Bronchial epithelial cell (primary cell): ENCODE results near the gene CYGB. TPM values are rescaled to one million over a fixed set of nuclear protein-coding genes. Genes with fewer than 3 reads are reported as not detected.
"Not testable (repeated sequence)": the region's sequence is repeated elsewhere in the genome, so short reads cannot be mapped to it uniquely, and the experiment has no call there.

Experiments used
- DNase-seq: peaks from one replicate; pipeline ENCODE4 v3.0.0-alpha.2; 2010; ENCODE audit warnings: low read depth
- FAIRE-seq: peaks from 2 replicates; lab custom pipeline; 2011; peaks lifted over from hg19 to GRCh38; lab: Jason Lieb, UNC
- H3K27me3 ChIP-seq: 2 replicates; pipeline ENCODE4 v1.5.1; 2011; ENCODE audit warnings: low read length; ENCODE audit not compliant: control insufficient read depth, insufficient read depth
- H3K36me3 ChIP-seq: 2 replicates; pipeline ENCODE4 v1.5.1; 2011; ENCODE audit warnings: low read length; ENCODE audit not compliant: control insufficient read depth, insufficient read depth
- H3K4me3 ChIP-seq: 2 replicates; pipeline ENCODE4 v1.5.1; 2011; ENCODE audit warnings: mild to moderate bottlenecking, low read depth, low read length, control low read depth
- total RNA-seq: library from RNA; depleted of rRNA; stranded (reverse); fragments of >200 nt; gene quantifications from 2 replicates; pipeline ENCODE4 v1.2.1, GENCODE V29; 2014
- TF ChIP-seq, protein P1 (sequence below): IDR thresholded peaks from 2 replicates; pipeline ENCODE4 v1.5.1; 2011; ENCODE audit warnings: mild to moderate bottlenecking, moderate library complexity, low read length, control low read depth, inconsistent platforms; ENCODE audit not compliant: insufficient read depth, severe bottlenecking

Gene CYGB
- total RNA-seq, 1 donor from 2014 or later, result 2.1 TPM

DNA sequence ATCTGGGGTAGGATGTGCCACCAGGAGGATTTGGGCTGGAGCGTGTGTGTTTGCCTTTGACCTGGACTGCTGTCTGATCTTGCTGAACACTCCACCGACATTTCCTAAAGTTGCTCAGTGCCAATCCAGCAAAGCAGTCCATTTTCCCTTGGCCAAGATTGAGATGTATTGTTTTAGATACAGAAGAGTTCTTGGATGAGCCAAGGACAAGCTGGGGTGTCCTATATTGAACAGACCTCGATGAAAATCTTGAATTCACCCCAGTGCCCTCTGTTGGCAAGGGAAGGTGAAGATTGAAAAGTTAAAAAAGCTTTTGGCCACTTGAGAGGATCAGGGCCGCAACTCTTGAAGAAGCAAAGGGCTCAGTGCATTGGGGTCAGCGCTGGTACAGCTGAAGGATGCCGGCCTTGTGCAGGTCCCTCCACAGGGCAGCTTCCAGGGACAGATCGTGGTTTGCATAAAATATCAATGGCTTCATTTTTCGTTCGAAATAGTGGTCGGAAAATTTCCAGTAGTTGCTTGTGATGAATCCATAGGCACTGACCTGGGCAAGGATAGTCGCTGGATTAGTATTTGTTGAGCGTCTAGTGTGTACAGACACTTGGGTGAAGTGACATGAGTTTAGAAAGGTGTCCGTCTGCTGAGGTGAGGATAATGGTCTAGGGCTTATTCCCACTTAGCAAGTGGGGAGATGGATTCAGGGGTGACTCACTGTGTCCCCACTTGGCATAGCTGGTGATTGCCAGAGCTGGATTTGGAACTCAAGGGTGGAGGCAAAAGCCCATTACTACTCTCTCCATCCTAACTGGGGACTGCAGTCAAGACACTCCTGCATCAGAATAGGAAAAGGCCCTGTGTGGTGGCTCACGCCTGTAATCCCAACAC is 28.5 kb upstream of the CYGB start:
- Histone ChIP-seq H3K27me3 (no peaks in the 10 kb centered on the region), H3K4me3 (no peak overlapping the region), H3K36me3 (peaks cover 15% of the 10 kb centered on the region)
- DNase-seq, result no peak
- no peak for FAIRE-seq
- TF ChIP-seq, protein P1, sequence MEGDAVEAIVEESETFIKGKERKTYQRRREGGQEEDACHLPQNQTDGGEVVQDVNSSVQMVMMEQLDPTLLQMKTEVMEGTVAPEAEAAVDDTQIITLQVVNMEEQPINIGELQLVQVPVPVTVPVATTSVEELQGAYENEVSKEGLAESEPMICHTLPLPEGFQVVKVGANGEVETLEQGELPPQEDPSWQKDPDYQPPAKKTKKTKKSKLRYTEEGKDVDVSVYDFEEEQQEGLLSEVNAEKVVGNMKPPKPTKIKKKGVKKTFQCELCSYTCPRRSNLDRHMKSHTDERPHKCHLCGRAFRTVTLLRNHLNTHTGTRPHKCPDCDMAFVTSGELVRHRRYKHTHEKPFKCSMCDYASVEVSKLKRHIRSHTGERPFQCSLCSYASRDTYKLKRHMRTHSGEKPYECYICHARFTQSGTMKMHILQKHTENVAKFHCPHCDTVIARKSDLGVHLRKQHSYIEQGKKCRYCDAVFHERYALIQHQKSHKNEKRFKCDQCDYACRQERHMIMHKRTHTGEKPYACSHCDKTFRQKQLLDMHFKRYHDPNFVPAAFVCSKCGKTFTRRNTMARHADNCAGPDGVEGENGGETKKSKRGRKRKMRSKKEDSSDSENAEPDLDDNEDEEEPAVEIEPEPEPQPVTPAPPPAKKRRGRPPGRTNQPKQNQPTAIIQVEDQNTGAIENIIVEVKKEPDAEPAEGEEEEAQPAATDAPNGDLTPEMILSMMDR, result no peak

DNA sequence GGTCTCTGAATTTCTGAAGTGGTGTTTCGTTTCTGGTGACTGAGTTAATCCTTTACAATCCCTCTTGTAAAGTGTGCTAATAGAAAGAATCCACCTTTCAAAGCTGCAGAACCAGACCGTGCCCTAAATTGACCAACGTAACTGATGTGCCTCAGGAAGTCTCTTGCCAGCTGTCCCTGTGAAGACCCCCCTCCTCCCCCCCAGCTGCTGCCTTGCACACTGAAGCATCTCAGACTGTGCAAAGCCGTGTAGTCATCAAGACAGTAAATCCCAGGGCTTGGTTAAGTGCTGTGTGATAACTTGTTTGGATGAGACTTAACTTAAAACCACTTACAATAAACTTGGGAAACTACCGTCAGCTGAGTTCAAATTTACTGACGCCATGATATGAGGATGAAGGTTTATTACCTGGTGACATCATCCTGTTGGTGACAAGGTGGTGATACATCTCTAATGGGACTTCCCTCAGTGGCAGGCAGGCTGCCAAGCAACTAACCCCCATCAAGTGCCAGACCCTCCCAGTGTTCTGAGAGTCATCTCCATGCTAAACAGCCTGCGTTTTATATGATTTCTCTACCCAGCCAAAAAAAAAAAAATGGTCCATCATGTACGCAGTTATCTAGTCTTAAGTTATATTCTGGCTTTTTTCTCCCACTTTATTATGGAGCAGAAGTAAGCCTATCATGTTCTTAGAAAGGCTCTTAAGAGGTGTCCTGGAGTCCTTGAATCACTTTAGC is 27.6 kb upstream of the CYGB start:
- peak; percentile 75 for DNase-seq
- H3K4me3 ChIP-seq, FAIRE-seq, H3K27me3 ChIP-seq: not testable (repeated sequence)
- peaks cover 12% of the 10 kb centered on the region for H3K36me3 ChIP-seq

DNA sequence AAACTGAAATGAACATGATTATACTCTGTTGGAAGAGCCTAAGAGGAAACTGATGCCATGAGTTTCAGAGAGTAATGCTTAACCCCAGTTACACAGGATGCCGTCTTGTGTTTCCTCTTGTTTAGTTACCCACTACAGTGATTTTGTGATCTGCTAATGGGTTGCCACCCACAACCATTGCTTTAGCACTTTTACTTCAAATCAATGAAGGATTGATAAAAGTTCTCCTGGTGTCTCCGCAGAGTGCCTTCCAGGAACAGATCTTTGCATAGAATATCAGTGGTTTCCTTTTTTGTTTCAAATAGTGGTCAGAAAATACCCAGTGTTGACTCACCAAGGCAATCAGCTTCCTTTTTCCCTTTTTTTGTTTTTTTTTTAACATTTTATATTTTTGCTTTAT is 25.9 kb upstream of the CYGB start:
- not testable (repeated sequence) for H3K27me3 ChIP-seq, H3K4me3 ChIP-seq, DNase-seq, FAIRE-seq
- peaks cover 12% of the 10 kb centered on the region for H3K36me3 ChIP-seq

DNA sequence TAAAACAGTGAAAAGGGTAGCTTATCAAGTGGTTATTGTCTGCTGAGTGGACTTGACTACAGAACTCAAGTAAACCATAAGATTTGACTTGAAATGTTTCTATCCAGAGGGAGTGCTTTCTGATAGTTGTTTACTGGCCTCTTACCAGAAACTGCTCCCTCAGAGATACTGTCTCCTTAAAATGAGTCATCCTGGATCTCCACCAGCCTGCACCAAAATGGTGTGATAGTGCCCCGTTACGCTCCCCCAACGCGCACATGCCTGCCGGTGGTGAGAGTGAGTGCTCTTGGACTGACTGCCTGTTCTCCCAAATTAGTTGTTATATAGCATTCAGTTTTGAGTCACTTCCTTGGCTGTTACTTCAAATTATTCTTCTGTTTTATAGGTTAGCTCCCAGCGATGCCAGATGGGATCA is 25.2 kb upstream of the CYGB start:
- TF ChIP-seq, protein P1, result no peak
- Histone ChIP-seq H3K27me3 (no peaks in the 10 kb centered on the region), H3K36me3 (peaks cover 11% of the 10 kb centered on the region), H3K4me3 (no peak overlapping the region)
- DNase-seq (peak; percentile 57), FAIRE-seq (no peak)

DNA sequence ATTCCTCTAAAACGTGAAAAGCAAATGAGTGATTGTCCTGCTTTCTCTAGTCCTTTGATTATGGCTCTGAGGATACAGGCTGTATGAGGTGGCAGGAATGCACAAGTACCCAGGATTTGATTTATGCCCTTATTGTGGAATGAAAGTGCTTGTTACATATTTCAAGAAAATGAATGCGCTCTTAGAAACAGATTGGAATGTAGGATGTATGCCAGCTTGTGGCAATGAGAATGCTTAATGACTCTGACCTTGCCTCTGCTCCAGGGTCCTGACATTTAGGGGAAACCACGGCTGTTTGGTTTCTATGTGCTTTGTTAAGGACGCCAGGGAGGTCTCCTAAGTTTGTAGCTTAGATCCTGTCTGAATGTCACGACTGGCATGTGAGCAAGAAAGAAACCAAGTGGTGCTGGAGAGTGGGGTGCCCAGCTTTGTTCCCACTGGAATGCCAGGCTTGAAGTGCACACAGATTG is 24.3 kb upstream of the CYGB start:
- TF ChIP-seq, protein P1, result no peak
- no peaks in the 10 kb centered on the region for H3K27me3 ChIP-seq
- FAIRE-seq (no peak), DNase-seq (no peak)
- H3K4me3 ChIP-seq, result no peak overlapping the region
- H3K36me3 ChIP-seq, result peaks cover 10% of the 10 kb centered on the region

DNA sequence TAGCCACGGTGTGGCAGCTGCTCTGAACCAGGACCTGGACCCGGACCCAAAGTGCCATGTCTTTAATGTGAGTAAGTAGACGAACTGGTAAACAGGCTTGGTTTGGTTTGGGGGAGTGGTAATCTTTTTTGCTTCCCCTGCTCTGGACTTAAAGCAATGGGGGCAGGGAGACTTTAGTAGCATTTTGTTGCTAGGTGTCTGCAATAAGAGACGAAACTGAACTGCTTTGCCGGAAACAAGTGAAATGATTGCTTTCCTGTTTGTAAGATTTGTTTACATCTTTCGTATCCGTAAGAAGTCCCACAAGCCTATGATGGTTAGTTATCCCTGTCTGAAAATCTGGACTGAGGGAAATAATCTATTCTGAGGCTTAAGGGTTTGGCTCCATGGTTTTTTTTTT is 23.8 kb upstream of the CYGB start:
- H3K4me3 ChIP-seq, result no peak overlapping the region

More for the DNA sequence above, 23.8 kb upstream of the CYGB start:
- Histone ChIP-seq H3K27me3 (no peaks in the 10 kb centered on the region), H3K36me3 (peaks cover 9% of the 10 kb centered on the region)
- no peak for DNase-seq
- TF ChIP-seq, protein P1, result no peak
- no peak for FAIRE-seq
